SHP77 treated with DMSO at 0.1 percent for 48 hours (cell line): ENCODE measurements around the gene RFX3.

ENCODE experiments used
- DNase-seq: peaks from one replicate; lab custom pipeline; 2025; lab: John Stamatoyannopoulos, UW

The RFX3 gene

GRCh38 chr9:3205421-3206095 is 320.2 kb downstream of the RFX3 start:
- DNase-seq: no peak

- no peak for DNase-seq
Measured at GRCh38 chr9:3200331-3200774, 325.4 kb downstream of the RFX3 start.

GRCh38 chr9:3193791-3194190 is 332.0 kb downstream of the RFX3 start:
- DNase-seq: no peak

GRCh38 chr9:3191715-3192114 is 334.1 kb downstream of the RFX3 start:
- DNase-seq: no peak

- no peak for DNase-seq
Measured at GRCh38 chr9:3189113-3189861, 336.5 kb downstream of the RFX3 start.

- no peak for DNase-seq
Measured at GRCh38 chr9:3186751-3187150, 339.1 kb downstream of the RFX3 start.

- no peak for DNase-seq
Measured at GRCh38 chr9:3181049-3181953, 344.5 kb downstream of the RFX3 start.

- no peak for DNase-seq
Measured at GRCh38 chr9:3180696-3181048, 345.1 kb downstream of the RFX3 start.

- no peak for DNase-seq
Measured at GRCh38 chr9:3179711-3180110, 346.1 kb downstream of the RFX3 start.

GRCh38 chr9:3177936-3178335 is 347.9 kb downstream of the RFX3 start:
- DNase-seq: no peak

- DNase-seq: no peak
Measured at GRCh38 chr9:3177146-3177761, 348.5 kb downstream of the RFX3 start.

- DNase-seq: no peak
Measured at GRCh38 chr9:3173374-3173773, 352.4 kb downstream of the RFX3 start.

- no peak for DNase-seq
Measured at GRCh38 chr9:3170819-3171218, 355.0 kb downstream of the RFX3 start.
